ENCODE data around the gene CHD5.
"Not testable (repeated sequence)": the region's sequence is repeated elsewhere in the genome, so short reads cannot be mapped to it uniquely, and the experiment has no call there.

GRCh38 chr1:6063532-6064053 lies 116.5 kb downstream of the CHD5 start:
- TF ChIP-seq CTCF (IDR thresholded peaks at IDR 0.05); RFX5 (IDR thresholded peaks at IDR 0.05); CBX2 (IDR thresholded peaks at IDR 0.05; ENCODE audit: borderline replicate concordance, low read depth); POLR2A (IDR thresholded peaks at IDR 0.05; ENCODE audit: low read length): not testable (repeated sequence)
